Caco-2 (cell line): ENCODE data around the gene ITGAV. TPM values are rescaled to one million over a fixed set of nuclear protein-coding genes. Genes with fewer than 3 reads are reported as not detected.

ENCODE experiments used
- BruUV-seq: library from RNA; stranded (reverse); fragments of 400-500 nt; replicated peaks from 2 replicates; lab custom pipeline; 2021; lab: Mats Ljungman, UMichigan
- CTCF ChIA-PET: fragments of 300-600 bp; sonication (Branson Sonifier 250); formaldehyde crosslinking; loops from one replicate; lab custom pipeline; 2022; ENCODE audit warnings: antibody characterized with exemption; lab: Charles Lee
- POLR2A ChIA-PET: fragments of 300-600 bp; sonication (Branson Sonifier 250); formaldehyde crosslinking; loops from one replicate; lab custom pipeline; 2022; ENCODE audit warnings: antibody characterized with exemption; lab: Charles Lee
- DNase-seq, 2 experiments: peaks; one replicate each; pipeline versions ENCODE4 v3.0.0 to v3.0.0-alpha.2; 2020 to 2022
- H3K27me3 ChIP-seq: replicated peaks from 2 replicates; pipeline ENCODE4 v1.6.0; 2011; ENCODE audit warnings: low read length; ENCODE audit not compliant: control insufficient read depth, insufficient read depth
- H3K36me3 ChIP-seq: 2 replicates; pipeline ENCODE4 v1.5.1; 2011; ENCODE audit warnings: low read length; ENCODE audit not compliant: control insufficient read depth, insufficient read depth
- H3K4me1 ChIP-seq: fragments of 250-450 bp; sonication (Bioruptor Pico); 2 replicates; pipeline ENCODE4 v1.5.1; 2020; ENCODE audit warnings: mild to moderate bottlenecking
- H3K4me3 ChIP-seq: 2 replicates; pipeline ENCODE4 v1.5.1; 2011; ENCODE audit warnings: low read depth, mild to moderate bottlenecking, control low read depth, low read length
- H3K9me3 ChIP-seq: fragments of 250-450 bp; sonication (Bioruptor Pico); 2 replicates; pipeline ENCODE4 v1.5.1; 2020; ENCODE audit warnings: mild to moderate bottlenecking, moderate library complexity
- H3K27ac Mint-ChIP-seq: one replicate; pipeline ENCODE4 v1.8.0; 2022; ENCODE audit warnings: mixed read lengths; ENCODE audit not compliant: unreplicated experiment
- H3K27me3 Mint-ChIP-seq: one replicate; pipeline ENCODE4 v1.8.0; 2022; ENCODE audit warnings: mixed read lengths; ENCODE audit not compliant: insufficient read depth, unreplicated experiment
- H3K36me3 Mint-ChIP-seq: one replicate; pipeline ENCODE4 v1.8.0; 2022; ENCODE audit warnings: mild to moderate bottlenecking, mixed read lengths; ENCODE audit not compliant: insufficient read depth, unreplicated experiment
- H3K4me1 Mint-ChIP-seq: one replicate; pipeline ENCODE4 v1.8.0; 2022; ENCODE audit warnings: low read depth, mixed read lengths; ENCODE audit not compliant: unreplicated experiment
- H3K4me3 Mint-ChIP-seq: one replicate; pipeline ENCODE4 v1.8.0; 2022; ENCODE audit warnings: mild to moderate bottlenecking, moderate library complexity, mixed read lengths; ENCODE audit not compliant: unreplicated experiment
- H3K9me3 Mint-ChIP-seq: one replicate; pipeline ENCODE4 v1.8.0; 2022; ENCODE audit warnings: mixed read lengths; ENCODE audit not compliant: unreplicated experiment
- CTCF ChIP-seq, 2 experiments: fragments of 200-600 bp in 1 of 2; IDR thresholded peaks; 1 replicate in 1 of 2; 2 replicates in 1 of 2; pipeline versions ENCODE4 v1.5.1 to v1.8.0; 2011 to 2022; ENCODE audit warnings: antibody characterized with exemption in 1 of 2, control low read depth in 1 of 2, inconsistent platforms in 1 of 2, low read depth in 1 of 2, low read length in 1 of 2, mild to moderate bottlenecking in 1 of 2, moderate library complexity in 1 of 2; ENCODE audit not compliant: insufficient read depth in 1 of 2, severe bottlenecking in 1 of 2, unreplicated experiment in 1 of 2
- intact Hi-C: fragments of 100-400 bp; cut with micrococcal nuclease; formaldehyde crosslinking; loops from one replicate; pipeline ENCODE4 v1.10.0; 2022; ENCODE audit not compliant: unreplicated experiment
- total RNA-seq: library from RNA; stranded (reverse); gene quantifications from 2 replicates; pipeline ENCODE4 v1.2.3, GENCODE V29; 2022

Gene ITGAV
- total RNA-seq, 1 experiment from 2014 or later, result 42.6 TPM

DNA sequence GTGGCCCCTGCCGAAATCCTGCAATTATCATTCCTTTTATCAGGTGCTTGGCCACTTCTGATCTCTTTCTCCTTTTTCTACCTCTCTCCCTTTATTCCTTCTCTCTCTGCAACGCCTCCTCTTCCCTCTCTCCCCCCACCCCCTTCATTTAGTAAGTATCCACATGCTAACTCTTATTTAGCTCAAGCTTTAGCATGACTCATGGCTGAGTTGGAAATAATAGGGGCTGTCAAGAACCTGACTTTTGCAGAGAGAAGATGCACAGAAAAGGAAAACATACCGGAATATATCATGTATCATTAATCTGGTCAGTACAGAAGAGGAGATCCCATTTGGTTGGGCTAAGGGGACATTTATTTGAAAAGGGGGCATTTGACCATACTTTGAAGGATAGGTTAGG lies 137.1 kb downstream of the ITGAV start:
- intact Hi-C loops, result no loop called here
- Mint-ChIP-seq H3K36me3 (peaks cover 4% of the 10 kb centered on the region), H3K27ac (no peak overlapping the region), H3K27me3 (no peaks in the 10 kb centered on the region), H3K9me3 (no peaks in the 10 kb centered on the region), H3K4me1 (no peaks in the 10 kb centered on the region), H3K4me3 (no peak overlapping the region)
- H3K27me3 ChIP-seq, result no peaks in the 10 kb centered on the region
- H3K9me3 ChIP-seq, result peaks cover 7% of the 10 kb centered on the region; the same call in 1 of the 2 replicates
- no peak overlapping the region for H3K4me3 ChIP-seq
- DNase-seq, result no peak
- no peaks in the 10 kb centered on the region for H3K4me1 ChIP-seq
- POLR2A ChIA-PET, result no interaction called here
- CTCF ChIA-PET, result no interaction called here
- BruUV-seq, result no TSS peak
- no peaks in the 10 kb centered on the region for H3K36me3 ChIP-seq
- no peak for TF ChIP-seq CTCF (IDR thresholded peaks at IDR 0.05; ENCODE audit: insufficient read depth in 1 of 2, low read depth in 1 of 2, low read length in 1 of 2, severe bottlenecking in 1 of 2, unreplicated experiment in 1 of 2)

DNA sequence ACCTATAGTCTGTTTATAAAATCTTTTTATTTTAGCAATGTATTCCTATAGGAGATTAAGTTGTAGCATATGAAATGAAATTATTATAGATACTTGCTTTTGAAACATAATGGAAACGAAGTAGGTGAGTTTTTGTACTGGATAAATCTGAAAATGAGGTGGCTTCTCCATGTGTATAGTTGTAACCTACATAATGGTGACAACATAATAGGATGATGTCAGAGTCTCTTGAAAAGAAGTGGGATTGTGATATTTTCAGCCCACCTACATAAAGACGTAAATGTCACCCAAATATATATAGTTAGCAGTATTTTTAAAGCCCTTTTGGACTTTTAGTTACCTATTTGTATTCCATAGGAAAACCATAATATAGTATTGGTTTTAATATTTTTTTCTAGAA lies 138.8 kb downstream of the ITGAV start:
- H3K4me3 ChIP-seq, result no peak overlapping the region
- H3K36me3 ChIP-seq, result no peaks in the 10 kb centered on the region
- no peak for TF ChIP-seq CTCF (IDR thresholded peaks at IDR 0.05; ENCODE audit: insufficient read depth in 1 of 2, low read depth in 1 of 2, low read length in 1 of 2, severe bottlenecking in 1 of 2, unreplicated experiment in 1 of 2)
- no peak overlapping the region for H3K27ac Mint-ChIP-seq
- no peaks in the 10 kb centered on the region for H3K4me1 ChIP-seq
- H3K4me1 Mint-ChIP-seq, result no peaks in the 10 kb centered on the region
- no peaks in the 10 kb centered on the region for H3K9me3 Mint-ChIP-seq
- H3K36me3 Mint-ChIP-seq, result peaks cover 4% of the 10 kb centered on the region
- DNase-seq, result no peak
- peaks cover 10% of the 10 kb centered on the region; the same call in 1 of the 2 replicates for H3K9me3 ChIP-seq
- intact Hi-C loops, result no loop called here
- CTCF ChIA-PET, result no interaction called here
- no peak overlapping the region for H3K4me3 Mint-ChIP-seq
- POLR2A ChIA-PET, result no interaction called here
- no peaks in the 10 kb centered on the region for H3K27me3 ChIP-seq
- no TSS peak for BruUV-seq
- H3K27me3 Mint-ChIP-seq, result no peaks in the 10 kb centered on the region

Other genes starting within 250 kb of the ITGAV start
- gene ZC3H15, start 103.8 kb upstream of the ITGAV start, total RNA-seq, result 97.2 and 98.1 TPM in 2 replicates
- gene FAM171B, start 104.0 kb downstream of the ITGAV start, total RNA-seq, result 19.4 and 23.5 TPM in 2 replicates